GM08714 (cell line): ENCODE measurements around the gene INPP5E.
A peak's percentile ranks its signal among the peaks of the same experiment; 100 is the strongest.

Experiments
- H3K4me3 ChIP-seq: fragments of 200-500 bp; sonication (Bioruptor generic); 2 replicates; pipeline ENCODE4 v1.5.1; 2014; ENCODE audit warnings: mild to moderate bottlenecking, low read length, inconsistent platforms
- ZNF274 ChIP-seq: IDR thresholded peaks from 2 replicates; pipeline ENCODE4 v1.6.1; 2012; ENCODE audit warnings: mild to moderate bottlenecking, low read depth, low read length

Gene INPP5E, protein sequence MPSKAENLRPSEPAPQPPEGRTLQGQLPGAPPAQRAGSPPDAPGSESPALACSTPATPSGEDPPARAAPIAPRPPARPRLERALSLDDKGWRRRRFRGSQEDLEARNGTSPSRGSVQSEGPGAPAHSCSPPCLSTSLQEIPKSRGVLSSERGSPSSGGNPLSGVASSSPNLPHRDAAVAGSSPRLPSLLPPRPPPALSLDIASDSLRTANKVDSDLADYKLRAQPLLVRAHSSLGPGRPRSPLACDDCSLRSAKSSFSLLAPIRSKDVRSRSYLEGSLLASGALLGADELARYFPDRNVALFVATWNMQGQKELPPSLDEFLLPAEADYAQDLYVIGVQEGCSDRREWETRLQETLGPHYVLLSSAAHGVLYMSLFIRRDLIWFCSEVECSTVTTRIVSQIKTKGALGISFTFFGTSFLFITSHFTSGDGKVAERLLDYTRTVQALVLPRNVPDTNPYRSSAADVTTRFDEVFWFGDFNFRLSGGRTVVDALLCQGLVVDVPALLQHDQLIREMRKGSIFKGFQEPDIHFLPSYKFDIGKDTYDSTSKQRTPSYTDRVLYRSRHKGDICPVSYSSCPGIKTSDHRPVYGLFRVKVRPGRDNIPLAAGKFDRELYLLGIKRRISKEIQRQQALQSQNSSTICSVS

DNA sequence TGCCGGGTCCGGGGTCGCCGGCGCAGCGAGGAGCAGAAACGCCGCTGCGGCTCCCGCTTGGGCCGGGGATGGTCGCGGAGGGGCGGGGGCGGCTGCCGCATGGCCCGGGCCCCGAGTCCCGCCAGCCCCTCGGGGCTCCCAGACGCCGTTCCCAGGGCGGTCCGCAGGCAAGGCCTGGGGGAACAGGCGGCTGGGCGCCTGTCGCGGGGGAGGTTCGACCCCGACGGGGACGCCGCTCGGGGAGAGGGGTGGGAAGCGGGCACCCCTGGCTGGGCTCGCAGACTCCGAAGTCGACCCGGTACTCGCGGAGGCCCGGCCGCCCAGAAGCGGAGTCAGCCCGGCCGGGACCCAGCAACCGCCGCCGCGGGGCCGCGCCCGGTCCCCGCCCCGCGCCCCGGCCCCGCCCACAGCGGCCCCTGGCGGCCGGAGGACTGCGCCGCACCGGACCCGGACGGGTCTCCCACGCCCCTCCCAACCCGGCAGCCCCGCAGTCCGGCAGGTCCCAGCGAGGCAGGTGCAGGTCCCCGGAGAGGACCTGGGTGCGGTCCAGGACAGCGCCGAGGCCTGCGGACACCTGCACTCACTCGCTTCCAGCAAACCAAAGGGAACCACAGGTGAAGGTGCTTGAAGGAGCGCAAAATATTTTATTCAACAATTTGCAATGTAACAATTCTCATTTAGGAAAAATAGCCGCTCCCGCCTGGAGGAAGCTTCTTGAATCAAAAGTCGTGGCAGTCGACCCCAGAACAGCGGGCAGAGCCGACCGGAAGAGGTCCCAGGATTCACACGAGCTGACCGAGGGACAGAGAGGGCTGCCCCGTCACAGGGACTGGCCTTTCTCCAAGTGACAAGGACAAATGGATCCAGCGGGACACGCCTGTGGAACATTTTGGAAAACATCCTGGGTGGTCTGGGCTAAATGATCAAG is at the start of gene INPP5E:
INPP5E (minus strand) TSS at position 365 of the 928 bp plus-strand sequence. CDS start 426 bp downstream, outside the sequence.
- TF ChIP-seq ZNF274, result no peak
- peak within 1 kb of the TSS; percentile 88 for H3K4me3 ChIP-seq

DNA sequence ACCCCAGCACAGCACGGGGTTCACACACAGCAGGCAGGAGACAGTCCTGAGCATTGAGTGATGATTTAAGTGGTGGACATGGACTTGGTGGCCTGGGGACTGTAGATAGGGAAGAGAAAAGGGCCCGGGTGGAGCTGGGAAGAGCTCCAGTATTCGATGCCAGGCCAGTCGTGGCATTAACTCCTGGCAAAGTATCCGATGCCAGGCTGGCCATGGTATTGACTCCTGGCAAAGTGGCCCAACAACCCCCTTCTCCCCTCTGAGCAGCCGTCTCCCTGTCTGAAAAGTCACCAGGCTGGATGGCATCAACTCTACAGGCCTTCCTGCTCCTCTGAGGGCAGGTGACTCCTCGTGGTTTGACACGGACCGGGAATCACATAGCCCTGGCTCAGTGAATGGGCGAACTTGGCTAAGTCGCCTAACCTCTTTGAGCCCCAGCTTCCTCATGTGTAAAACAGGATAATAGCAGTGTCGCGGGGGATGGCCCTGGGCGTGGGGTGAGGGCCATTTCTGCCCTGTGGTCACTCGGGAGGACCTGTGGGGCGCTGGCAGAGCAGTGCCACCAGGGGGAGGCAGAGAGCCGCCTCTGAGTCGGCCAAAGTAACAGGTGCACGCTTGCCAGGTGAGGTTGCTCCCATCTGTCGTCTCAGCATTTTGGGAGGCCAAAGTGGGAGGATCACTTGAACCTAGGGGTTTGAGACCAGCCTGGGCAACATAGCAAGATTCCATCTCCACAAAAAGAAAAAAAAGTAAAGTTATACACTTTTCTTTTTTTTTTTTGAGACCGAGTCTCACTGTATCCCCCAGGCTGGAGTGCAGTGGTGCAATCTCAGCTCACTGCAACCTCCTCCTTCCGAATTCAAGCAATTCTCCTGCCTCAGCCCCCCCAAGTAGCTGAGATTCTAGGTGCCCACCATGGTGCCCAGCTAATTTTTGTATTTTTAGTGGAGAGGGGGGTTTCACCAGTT is 48.9 kb upstream of the INPP5E start:
- TF ChIP-seq ZNF274, result no peak
- H3K4me3 ChIP-seq, result no peak overlapping the region

DNA sequence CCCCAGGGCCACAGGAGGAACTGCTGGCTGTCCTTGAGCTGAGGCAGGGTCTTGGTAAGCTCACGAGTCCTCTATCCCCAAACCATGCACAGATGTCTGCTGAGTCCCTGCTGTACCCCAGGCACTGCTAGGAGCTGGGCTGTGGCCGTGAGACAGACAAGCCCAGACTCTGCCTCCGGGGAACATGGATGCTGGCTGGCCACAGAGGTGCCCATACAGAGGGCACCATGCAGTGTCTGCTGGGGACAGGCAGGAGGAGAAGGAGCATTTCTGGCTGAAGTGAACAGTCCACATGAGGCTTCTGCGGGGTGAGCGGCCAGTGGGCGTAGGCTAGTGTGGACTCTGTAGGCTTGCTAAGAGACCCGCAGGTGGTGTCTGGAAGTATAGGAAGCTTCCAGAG is 48.0 kb upstream of the INPP5E start:
- TF ChIP-seq ZNF274, result no peak
- H3K4me3 ChIP-seq, result no peak overlapping the region

DNA sequence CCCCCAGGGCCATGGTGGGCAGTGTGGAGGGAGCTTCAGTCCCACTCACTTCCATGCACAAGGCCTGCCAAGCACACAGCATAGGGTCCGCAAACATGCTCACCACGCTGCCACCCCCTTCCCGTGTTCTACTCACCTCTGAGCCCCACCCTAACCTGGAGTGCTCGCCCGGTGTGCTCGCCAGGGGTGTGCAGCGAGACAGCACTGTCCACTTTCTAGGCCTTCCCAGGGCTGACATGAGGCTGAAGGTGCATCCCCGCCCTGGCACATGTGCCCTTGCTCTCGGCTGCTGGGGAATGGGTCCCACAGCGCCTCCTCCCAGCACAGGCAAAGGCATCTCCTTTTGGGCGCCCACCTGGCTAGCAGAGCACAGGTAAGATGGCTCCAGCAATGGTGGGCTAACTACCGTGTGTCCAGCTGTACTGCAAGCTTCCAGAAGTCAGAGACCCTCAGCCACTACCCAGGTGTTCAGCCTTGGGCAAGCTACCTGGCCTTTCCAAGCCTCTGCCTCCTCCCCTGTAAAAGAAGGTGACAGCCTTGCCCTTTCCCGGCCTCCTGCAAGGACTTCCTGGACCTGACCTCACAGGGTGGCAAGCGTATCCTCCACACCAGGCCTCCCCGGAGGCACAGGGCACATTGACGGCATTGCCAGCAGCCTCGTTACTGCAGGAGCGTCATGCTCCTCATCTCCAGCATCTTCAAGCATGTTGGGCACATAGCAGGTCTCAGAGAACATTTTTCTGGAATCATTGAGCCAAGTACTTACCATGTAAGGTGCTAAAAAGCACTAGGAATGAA is 47.4 kb upstream of the INPP5E start:
- no peak for TF ChIP-seq ZNF274
- no peak overlapping the region for H3K4me3 ChIP-seq

DNA sequence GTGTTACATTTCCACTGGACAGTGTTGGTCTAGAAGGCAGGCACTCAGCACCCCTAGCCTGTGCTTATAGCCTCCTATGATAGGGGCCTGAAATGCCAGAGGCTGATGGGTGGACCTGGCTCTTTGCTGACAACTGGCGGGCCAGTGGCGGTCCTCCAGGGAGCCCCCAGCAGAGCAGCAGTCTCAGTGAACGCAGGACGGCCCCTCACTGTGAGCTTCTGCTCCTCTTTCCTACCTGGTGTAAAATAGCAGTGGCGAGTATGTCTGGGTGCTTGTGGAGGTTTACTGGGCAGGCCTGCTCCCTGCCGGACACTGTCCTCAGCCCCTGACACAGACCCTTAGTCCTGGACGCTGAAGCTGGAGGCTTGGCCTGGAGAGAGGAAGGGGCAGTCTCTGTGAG is 46.5 kb upstream of the INPP5E start:
- no peak overlapping the region for H3K4me3 ChIP-seq
- no peak for TF ChIP-seq ZNF274

DNA sequence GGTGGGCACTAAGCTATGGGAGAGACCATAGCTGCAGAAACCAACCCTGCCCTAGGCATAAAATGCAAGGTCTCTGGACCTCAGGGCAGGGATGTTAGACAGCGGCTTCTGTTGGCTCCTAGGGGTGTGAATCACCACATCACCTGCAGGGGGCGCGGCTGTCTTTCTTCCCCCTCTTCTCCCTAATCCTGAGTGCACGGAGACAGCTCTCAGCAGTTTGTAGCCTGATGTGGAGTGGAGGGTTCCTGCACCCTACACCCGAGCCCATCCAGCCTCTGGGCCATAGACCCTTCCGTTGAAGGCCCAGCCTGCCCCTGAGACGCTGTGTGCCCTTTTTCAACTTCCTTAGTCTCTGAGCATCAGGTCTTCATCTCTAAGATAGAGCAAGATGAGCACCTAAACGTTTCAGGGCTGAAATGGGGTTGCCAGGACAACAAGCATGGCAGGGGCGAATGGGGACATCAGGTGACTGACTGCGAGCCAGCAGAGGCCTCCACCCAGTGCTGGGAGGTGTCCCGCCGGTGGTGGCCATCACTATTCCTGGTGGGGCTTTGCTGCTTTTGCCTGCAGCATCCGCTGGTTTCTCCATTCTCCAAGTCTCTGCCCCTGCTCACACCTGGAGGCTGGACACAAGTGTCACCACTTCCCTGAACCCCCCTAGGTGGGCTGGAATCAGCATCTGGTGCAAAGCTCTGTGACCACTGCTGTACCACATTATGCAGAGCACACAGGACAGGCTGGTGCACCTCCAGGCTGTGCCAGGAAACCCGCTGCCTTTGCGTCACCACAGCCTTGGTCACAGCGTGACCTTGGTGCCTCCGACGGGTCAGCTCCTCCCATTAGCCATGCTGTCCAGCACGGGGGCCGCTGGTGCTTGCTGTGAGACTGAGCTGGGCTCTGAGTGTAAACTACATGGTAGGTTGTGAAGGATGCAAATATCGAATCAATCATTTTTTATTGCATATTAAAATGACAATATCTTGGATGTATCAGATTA is 45.7 kb upstream of the INPP5E start:
- TF ChIP-seq ZNF274, result no peak
- H3K4me3 ChIP-seq, result no peak overlapping the region

DNA sequence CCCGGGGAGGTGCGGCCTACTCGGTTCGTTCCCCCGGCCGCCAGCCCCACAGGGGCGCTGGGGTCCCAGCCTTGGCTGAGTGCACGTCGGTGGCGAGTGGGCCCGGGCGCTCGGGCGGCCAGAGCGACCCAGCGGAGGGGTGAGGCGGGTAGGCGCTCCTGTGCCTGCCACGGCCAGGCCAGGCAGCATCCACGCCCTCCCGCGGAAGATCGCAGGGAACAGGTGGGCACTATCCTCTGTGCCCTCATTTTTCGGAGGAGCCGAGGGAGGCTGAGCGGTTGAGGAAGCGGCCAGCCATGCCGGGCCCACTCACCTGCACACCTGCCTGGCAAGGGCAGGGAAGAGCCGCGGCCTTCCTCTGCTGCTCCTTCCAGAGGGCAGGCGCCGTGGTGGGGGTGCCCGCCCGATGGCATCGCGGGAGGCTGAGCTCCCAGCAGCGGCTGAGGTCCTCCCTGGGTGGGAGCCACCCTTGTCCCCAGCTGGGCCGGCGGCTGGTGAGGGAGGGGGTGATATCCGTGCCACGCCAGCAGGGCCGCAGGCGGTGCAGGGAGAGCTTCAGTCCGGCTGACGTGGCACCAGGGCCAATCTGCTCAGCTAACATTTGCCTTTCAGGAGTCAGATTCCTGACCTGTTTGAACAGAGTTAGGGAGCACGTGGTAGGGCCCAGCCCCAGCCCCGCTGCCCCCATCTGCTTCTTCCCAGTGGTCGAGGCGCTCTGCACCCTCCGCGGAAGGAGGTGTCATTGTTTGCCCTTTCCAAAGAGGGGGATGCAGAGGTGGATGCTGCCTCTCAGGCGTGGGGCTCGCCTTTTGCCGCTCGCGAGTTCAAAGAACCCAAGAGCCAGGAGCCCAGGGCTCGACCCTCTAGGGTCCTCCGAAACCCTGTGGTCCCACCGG is 44.8 kb upstream of the INPP5E start:
- no peak for TF ChIP-seq ZNF274
- peak overlapping the region; percentile 83; the same call in 1 of the 2 replicates for H3K4me3 ChIP-seq

DNA sequence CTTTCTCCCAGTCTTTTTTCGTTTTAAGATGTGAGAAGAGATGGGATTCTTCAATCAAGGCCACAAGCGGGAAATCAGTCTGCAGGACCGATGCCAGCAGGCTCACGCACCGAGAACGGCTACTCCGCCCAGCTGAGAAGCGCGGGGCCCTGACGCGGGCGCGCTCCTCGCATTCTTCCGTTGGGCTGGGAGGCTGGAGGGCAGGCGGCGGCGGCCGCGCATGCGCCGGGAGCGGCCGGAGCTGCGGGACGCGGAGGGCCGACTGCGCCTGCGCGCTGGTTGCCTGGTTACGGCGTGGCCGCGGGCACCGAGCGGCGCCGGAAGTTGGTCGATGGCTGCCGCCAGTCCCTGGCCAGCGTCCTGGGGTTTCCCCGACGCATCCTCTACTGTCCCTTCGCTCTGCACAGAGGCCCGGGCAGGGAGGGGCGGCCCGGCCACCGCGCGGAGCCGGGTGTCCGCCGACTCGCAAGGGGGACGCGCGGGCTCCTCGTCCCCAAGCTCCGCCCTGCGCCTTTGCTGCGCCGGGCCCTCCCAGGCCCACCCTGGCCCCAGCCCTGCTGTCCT is 44.0 kb upstream of the INPP5E start:
- peak overlapping the region; percentile 83 for H3K4me3 ChIP-seq
- no peak for TF ChIP-seq ZNF274

DNA sequence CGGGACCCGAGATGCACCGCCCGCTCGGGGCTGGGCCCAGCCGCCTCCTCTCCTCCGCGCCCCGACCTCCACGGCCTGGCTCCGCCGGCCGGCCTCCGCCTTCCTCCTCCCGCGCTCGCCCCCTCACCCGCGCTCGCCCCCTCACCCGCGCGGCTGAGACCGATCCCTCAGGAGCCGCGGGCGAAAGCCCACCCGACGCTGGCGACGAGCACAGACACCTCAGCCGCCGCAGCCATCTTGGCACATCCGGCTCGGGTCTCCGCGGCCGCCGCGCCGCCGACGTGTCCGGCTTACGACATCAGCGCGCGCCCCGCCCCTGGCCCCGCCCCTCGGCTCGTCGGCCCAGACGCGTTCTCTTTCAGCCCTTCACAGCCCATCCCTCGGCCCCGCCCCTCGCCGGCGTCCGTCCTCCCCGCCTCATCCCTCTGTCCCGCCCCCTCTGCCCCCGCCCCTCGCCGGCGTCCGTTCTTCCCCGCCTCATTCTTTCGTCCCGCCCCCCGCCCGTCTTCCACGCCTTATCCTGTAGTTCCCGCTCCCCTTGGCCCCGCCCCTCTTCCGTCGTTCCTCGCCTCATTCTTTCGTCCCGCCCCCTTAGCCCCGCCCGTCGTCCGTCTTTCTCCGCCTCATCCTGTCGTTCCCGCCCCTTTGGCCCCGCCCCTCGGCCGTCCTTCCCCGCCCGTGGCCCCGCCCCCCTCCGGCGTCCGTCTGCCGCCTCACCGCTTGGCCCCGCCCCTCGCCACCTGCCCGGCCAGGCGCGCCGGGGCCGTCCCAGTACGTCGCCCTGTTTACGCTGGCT is 43.3 kb upstream of the INPP5E start, which contains the start of gene SEC16A:
SEC16A (minus strand) TSS at position 248 of the 796 bp plus-strand sequence. CDS start 5,425 bp downstream, outside the sequence.
- no peak for TF ChIP-seq ZNF274
- H3K4me3 ChIP-seq, result peak within 1 kb of the TSS; percentile 99
